Peyer's patch (tissue), 4 donors: ENCODE results near the gene PRRT2. TPM values are rescaled to one million over a fixed set of nuclear protein-coding genes. Genes with fewer than 3 reads are reported as not detected.
A peak's percentile ranks its signal among the peaks of the same experiment; 100 is the strongest.

ENCODE experiments used
- DNase-seq, 3 donors: peaks; one replicate each; pipeline ENCODE4 v3.0.0-alpha.2; 2017 to 2019
- H3K27ac ChIP-seq, 4 donors: fragments of 200-600 bp; sonication (generic); one replicate each; pipeline ENCODE4 v1.5.1; 2016 to 2019
- H3K27me3 ChIP-seq, 2 donors: fragments of 200-600 bp; sonication (generic); one replicate each; pipeline ENCODE4 v1.5.1; 2019
- H3K36me3 ChIP-seq, 3 donors: fragments of 200-600 bp; sonication (generic); one replicate each; pipeline ENCODE4 v1.5.1; 2016 to 2019
- H3K4me1 ChIP-seq, 4 donors: fragments of 200-600 bp; sonication (generic); one replicate each; pipeline ENCODE4 v1.5.1; 2016 to 2019
- H3K4me3 ChIP-seq, 4 donors: fragments of 200-600 bp; sonication (generic); 1 replicate in 3 of 4; 2 replicates in 1 of 4; pipeline ENCODE4 v1.5.1; 2016 to 2019; ENCODE audit warnings: mild to moderate bottlenecking in 1 of 4
- H3K9me3 ChIP-seq, 4 donors: fragments of 200-600 bp; sonication (generic); one replicate each; pipeline ENCODE4 v1.5.1; 2016 to 2019; ENCODE audit warnings: mild to moderate bottlenecking in 1 of 4
- CTCF ChIP-seq, 6 experiments: fragments of 450-650 bp in 4 of 6; fragments of 200-600 bp in 2 of 6; sonication (generic) in 1 of 6; IDR thresholded peaks; one replicate each; pipeline ENCODE4 v1.5.1; 2017 to 2019; ENCODE audit warnings: antibody characterized with exemption in 6 of 6, mild to moderate bottlenecking in 3 of 6, moderate library complexity in 1 of 6
- POLR2A ChIP-seq, 2 donors: fragments of 450-650 bp; IDR thresholded peaks; one replicate each; pipeline ENCODE4 v1.5.1; 2017; ENCODE audit warnings: antibody characterized with exemption in 2 of 2, mild to moderate bottlenecking in 2 of 2, moderate library complexity in 2 of 2
- total RNA-seq, 4 donors: library from RNA; depleted of rRNA; stranded (reverse); fragments of >200 nt; gene quantifications; one replicate each; pipeline ENCODE4 v1.1.0, GENCODE V29; 2016

The PRRT2 gene
- total RNA-seq, 4 donors from 2014 or later = 0.95 to 3.3 (median 2.5) TPM; not detected in 1

GRCh38 chr16:29858974-29859373 is 47.0 kb downstream of the PRRT2 start:
- peaks cover 6 to 19% (median 8%) of the 10 kb centered on the region in 4 donors for H3K4me1 ChIP-seq
- no peak overlapping the region for H3K27ac ChIP-seq
- no peak for DNase-seq
- no peak overlapping the region for H3K4me3 ChIP-seq
- no peaks in the 10 kb centered on the region for H3K27me3 ChIP-seq
- H3K9me3 ChIP-seq = no peaks in the 10 kb centered on the region
- peaks cover 0 to 33% (median 0%) of the 10 kb centered on the region in 3 donors for H3K36me3 ChIP-seq
- TF ChIP-seq POLR2A (IDR thresholded peaks at IDR 0.05) = no peak
- no peak for TF ChIP-seq CTCF (IDR thresholded peaks at IDR 0.05)

GRCh38 chr16:29860218-29860617 is 48.2 kb downstream of the PRRT2 start:
- H3K27ac ChIP-seq = no peak overlapping the region

GRCh38 chr16:29862383-29862883 is 50.4 kb downstream of the PRRT2 start:
- H3K4me1 ChIP-seq = peaks cover 6 to 19% (median 8%) of the 10 kb centered on the region in 4 donors
- peak overlapping the region; percentile 94 to 99 (median 98) for H3K4me3 ChIP-seq
- peaks cover 0 to 33% (median 0%) of the 10 kb centered on the region in 3 donors for H3K36me3 ChIP-seq
- no peaks in the 10 kb centered on the region for H3K27me3 ChIP-seq
- peak in 2 of 6 experiments; percentile 11 to 28 for TF ChIP-seq CTCF (IDR thresholded peaks at IDR 0.05)
- TF ChIP-seq POLR2A (IDR thresholded peaks at IDR 0.05) = no peak
- DNase-seq = peak; percentile 20 to 67 (median 62)
- H3K27ac ChIP-seq = peak overlapping the region; percentile 82 to 96 (median 89)
- H3K9me3 ChIP-seq = no peaks in the 10 kb centered on the region

More at GRCh38 chr16:29860218-29860617, 48.2 kb downstream of the PRRT2 start:
- peaks cover 6 to 19% (median 8%) of the 10 kb centered on the region in 4 donors for H3K4me1 ChIP-seq
- H3K27me3 ChIP-seq = no peaks in the 10 kb centered on the region
- DNase-seq = no peak
- TF ChIP-seq POLR2A (IDR thresholded peaks at IDR 0.05) (no peak), CTCF (IDR thresholded peaks at IDR 0.05) (no peak)
- no peaks in the 10 kb centered on the region for H3K9me3 ChIP-seq
- H3K4me3 ChIP-seq = no peak overlapping the region
- H3K36me3 ChIP-seq = peaks cover 0 to 33% (median 0%) of the 10 kb centered on the region in 3 donors

- H3K36me3 ChIP-seq = peaks cover 0 to 33% (median 0%) of the 10 kb centered on the region in 3 donors
- no peaks in the 10 kb centered on the region for H3K27me3 ChIP-seq
- no peaks in the 10 kb centered on the region for H3K9me3 ChIP-seq
- H3K27ac ChIP-seq = peak within 1 kb of the TSS; percentile 82 to 96 (median 89)
- TF ChIP-seq CTCF (IDR thresholded peaks at IDR 0.05) (peak in 5 of 6 experiments; percentile 26 to 79 (median 71)), POLR2A (IDR thresholded peaks at IDR 0.05) (peak in 1 of 2 donors; percentile 38)
- peak within 1 kb of the TSS; percentile 94 to 99 (median 98) for H3K4me3 ChIP-seq
- peaks cover 6 to 19% (median 8%) of the 10 kb centered on the region in 4 donors for H3K4me1 ChIP-seq
- peak; percentile 90 to 97 (median 91) for DNase-seq
Observed at GRCh38 chr16:29862884-29863668, 51.1 kb downstream of the PRRT2 start, which contains the start of gene CDIPT. Gene CDIPT, minus strand, starts transcription at chr16:29863226. Its CDS starts 369 bp downstream, at chr16:29862857.

GRCh38 chr16:29863669-29863984 is 51.6 kb downstream of the PRRT2 start:
- Histone ChIP-seq H3K27me3 (no peaks in the 10 kb centered on the region), H3K4me1 (peaks cover 6 to 19% (median 8%) of the 10 kb centered on the region in 4 donors), H3K36me3 (peaks cover 0 to 28% (median 0%) of the 10 kb centered on the region in 3 donors), H3K9me3 (no peaks in the 10 kb centered on the region), H3K27ac (peak overlapping the region; percentile 82 to 96 (median 89)), H3K4me3 (peak overlapping the region in 2 of 4 donors; percentile 5 to 94)
- DNase-seq = no peak
- TF ChIP-seq CTCF (IDR thresholded peaks at IDR 0.05) (no peak), POLR2A (IDR thresholded peaks at IDR 0.05) (no peak)
